Measurements from ENCODE around the gene GRHPR.

DNA sequence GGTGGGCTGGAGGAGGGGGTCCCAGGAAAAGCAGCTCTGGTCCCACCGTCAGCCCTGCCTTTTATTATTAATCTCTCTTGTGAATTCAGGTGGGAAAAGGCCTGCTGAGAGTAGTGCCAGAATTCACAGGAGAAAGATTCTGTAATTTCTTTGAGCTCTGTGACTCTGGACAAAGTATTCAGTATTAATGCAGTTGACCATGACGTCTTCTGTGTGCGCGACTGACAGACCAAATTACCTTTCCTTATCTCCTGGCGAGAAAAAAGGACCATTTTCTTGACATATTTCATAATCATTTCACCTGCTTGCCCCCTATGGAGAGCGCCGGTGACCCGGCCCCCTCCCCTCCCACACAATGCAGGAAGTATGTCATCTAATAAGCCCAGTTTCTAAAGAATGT, 26.8 kb upstream of the GRHPR start:
- TF ChIP-seq POLR2AphosphoS5 (IDR thresholded peaks at IDR 0.05) = no peak
- TF ChIP-seq, protein P1, sequence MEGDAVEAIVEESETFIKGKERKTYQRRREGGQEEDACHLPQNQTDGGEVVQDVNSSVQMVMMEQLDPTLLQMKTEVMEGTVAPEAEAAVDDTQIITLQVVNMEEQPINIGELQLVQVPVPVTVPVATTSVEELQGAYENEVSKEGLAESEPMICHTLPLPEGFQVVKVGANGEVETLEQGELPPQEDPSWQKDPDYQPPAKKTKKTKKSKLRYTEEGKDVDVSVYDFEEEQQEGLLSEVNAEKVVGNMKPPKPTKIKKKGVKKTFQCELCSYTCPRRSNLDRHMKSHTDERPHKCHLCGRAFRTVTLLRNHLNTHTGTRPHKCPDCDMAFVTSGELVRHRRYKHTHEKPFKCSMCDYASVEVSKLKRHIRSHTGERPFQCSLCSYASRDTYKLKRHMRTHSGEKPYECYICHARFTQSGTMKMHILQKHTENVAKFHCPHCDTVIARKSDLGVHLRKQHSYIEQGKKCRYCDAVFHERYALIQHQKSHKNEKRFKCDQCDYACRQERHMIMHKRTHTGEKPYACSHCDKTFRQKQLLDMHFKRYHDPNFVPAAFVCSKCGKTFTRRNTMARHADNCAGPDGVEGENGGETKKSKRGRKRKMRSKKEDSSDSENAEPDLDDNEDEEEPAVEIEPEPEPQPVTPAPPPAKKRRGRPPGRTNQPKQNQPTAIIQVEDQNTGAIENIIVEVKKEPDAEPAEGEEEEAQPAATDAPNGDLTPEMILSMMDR (IDR thresholded peaks at IDR 0.05; ENCODE audit: poor library complexity, severe bottlenecking) = no peak
- TF ChIP-seq EZH2 (IDR thresholded peaks at IDR 0.05; ENCODE audit: borderline replicate concordance, insufficient read depth, low read length, poor library complexity, severe bottlenecking) = no peak
- no peak for TF ChIP-seq MXI1 (conservative IDR thresholded peaks at IDR 0.05; ENCODE audit: poor library complexity, severe bottlenecking)
- TF ChIP-seq RAD21 (conservative IDR thresholded peaks at IDR 0.05) = no peak
